ENCODE measurements around the gene SMTNL2. TPM values are rescaled to one million over a fixed set of nuclear protein-coding genes. Genes with fewer than 3 reads are reported as not detected.

Gene SMTNL2
- polyA plus RNA-seq (2012; ENCODE audit: missing spikeins): not detected

DNA sequence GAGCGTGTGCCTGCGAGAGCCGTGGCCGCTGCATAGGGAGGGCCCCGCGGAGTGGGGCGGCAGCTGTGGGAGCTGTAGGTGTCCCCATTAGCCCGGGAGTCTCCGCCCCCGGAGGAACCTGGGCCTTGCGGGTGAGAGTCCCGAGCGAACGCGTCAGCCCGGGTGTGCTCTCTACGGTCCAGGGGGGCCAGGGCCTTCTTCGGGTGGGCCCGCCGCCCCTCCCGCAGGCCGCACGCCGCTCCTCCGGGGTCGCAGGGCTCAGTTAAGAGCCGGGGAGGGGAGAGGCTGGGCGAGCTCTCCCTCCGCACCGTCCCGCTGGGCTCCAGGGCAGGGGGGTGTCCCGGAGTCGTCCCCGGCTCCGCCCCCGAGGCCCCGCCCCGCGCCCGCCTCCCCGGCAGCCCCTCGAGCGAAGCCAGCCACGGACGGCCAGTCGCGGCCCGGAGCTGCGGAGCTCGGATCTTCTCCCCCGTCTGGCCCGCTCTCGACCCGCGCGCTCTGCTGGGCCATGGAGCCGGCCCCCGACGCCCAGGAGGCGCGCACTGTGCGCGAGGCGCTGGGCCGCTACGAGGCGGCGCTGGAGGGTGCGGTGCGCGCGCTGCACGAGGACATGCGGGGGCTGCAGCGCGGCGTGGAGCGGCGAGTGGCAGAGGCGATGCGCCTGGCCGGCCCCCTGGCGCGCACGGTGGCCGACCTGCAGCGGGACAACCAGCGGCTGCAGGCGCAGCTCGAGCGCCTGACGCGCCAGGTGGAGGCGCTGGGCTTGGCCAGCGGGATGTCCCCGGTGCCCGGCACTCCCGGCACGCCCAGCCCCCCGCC is at the start of gene SMTNL2:
TSS of gene SMTNL2 (plus strand) at position 429 of the 816 bp plus-strand sequence. CDS start at position 506, 77 bp downstream.
- no peak for FAIRE-seq

DNA sequence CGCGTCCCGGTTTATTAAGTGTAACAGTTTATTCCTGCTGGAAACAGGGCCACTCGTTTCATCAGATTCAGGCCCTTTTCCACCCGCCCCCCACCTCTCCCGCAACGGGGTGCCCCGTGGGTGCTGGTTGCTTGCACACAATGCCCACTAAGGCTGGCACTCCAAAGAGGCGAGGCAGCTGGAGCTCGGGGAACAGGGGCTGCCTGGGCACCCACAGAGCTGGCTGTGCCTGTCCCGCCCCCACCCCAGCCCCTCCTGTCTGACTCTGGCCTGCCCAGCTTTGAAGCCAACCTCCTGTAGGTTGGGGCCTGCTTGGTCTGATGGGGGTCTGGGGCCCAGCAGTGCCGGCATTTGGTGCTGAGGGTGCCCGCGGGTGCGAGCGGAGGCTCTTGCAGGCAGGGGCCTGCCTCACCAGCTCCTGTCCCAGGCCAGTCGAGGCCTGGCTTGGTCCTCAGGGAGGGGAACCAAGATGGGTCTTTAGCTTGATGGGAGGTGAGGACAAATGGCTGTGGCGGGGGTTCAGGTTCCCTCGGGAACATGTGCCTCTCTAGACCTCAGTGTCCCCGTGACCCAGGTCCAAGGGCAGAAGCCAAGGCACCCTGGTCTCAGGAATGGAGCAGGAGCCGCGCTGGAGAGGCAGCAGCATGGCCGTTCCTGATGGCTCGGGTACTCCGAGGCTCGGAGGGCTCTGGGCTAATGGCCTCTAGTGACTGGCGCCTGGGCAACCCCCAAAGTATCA is 49.2 kb upstream of the SMTNL2 start:
- FAIRE-seq (no peak), DNase-seq (ENCODE audit: insufficient read length) (no peak)
- TF ChIP-seq POLR2AphosphoS5 (IDR thresholded peaks at IDR 0.05; ENCODE audit: low read depth, low read length) (no peak), TAF1 (IDR thresholded peaks at IDR 0.05; ENCODE audit: borderline replicate concordance, low read depth, low read length) (no peak), POLR2A (IDR thresholded peaks at IDR 0.05; ENCODE audit: low read depth, low read length) (no peak)

More for the DNA sequence above, at the start of gene SMTNL2:
- no peak for TF ChIP-seq TAF1 (IDR thresholded peaks at IDR 0.05; ENCODE audit: borderline replicate concordance, low read depth, low read length)
- TF ChIP-seq POLR2A (IDR thresholded peaks at IDR 0.05; ENCODE audit: low read depth, low read length): no peak
- no peak for TF ChIP-seq POLR2AphosphoS5 (IDR thresholded peaks at IDR 0.05; ENCODE audit: low read depth, low read length)
- no peak for DNase-seq (ENCODE audit: insufficient read length)

DNA sequence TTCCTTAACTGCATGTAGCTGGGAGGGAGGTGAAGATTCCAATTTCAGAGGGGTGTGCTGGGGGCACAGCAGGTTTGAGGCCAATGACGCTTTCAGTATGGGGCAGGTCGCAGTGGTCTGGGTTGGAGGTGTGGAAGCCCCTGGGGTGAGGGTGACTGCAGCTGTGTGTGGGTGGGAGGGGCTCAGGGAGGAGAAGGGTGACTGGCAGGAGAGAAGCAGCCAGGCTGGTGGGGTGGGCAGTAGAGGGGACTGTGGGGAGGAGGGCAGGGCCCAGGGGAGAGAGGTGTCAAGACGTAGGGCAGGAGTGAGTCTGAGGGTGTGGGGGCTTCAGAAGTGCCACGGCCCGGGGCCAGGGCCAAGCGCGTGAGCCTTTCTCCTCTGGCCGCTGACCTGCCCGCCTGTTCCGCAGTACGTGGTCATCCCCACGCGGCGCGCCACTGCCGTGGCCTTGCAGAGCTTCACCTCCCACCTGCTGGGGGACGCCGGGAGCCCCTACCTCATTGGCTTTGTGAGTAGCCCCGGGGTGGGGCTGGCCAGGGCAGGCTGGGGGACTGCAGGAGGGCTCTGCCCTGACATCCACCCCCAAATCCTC is 48.6 kb upstream of the SMTNL2 start:
- TF ChIP-seq TAF1 (IDR thresholded peaks at IDR 0.05; ENCODE audit: borderline replicate concordance, low read depth, low read length) (no peak), POLR2A (IDR thresholded peaks at IDR 0.05; ENCODE audit: low read depth, low read length) (no peak), POLR2AphosphoS5 (IDR thresholded peaks at IDR 0.05; ENCODE audit: low read depth, low read length) (no peak)
- no peak for FAIRE-seq
- DNase-seq (ENCODE audit: insufficient read length): no peak

- FAIRE-seq (no peak), DNase-seq (ENCODE audit: insufficient read length) (no peak)
- no peak for TF ChIP-seq TAF1 (IDR thresholded peaks at IDR 0.05; ENCODE audit: borderline replicate concordance, low read depth, low read length)
- peak; percentile 65 for TF ChIP-seq POLR2AphosphoS5 (IDR thresholded peaks at IDR 0.05; ENCODE audit: low read depth, low read length)
Observed at GRCh38 chr17:4536259-4536741, 48.0 kb upstream of the SMTNL2 start.

GRCh38 chr17:4536742-4537411 is 47.5 kb upstream of the SMTNL2 start:
- no peak for DNase-seq (ENCODE audit: insufficient read length)
- TF ChIP-seq POLR2A (IDR thresholded peaks at IDR 0.05; ENCODE audit: low read depth, low read length) (no peak), POLR2AphosphoS5 (IDR thresholded peaks at IDR 0.05; ENCODE audit: low read depth, low read length) (peak; percentile 21; the same call in 1 of the 2 replicates)
- FAIRE-seq: no peak

DNA sequence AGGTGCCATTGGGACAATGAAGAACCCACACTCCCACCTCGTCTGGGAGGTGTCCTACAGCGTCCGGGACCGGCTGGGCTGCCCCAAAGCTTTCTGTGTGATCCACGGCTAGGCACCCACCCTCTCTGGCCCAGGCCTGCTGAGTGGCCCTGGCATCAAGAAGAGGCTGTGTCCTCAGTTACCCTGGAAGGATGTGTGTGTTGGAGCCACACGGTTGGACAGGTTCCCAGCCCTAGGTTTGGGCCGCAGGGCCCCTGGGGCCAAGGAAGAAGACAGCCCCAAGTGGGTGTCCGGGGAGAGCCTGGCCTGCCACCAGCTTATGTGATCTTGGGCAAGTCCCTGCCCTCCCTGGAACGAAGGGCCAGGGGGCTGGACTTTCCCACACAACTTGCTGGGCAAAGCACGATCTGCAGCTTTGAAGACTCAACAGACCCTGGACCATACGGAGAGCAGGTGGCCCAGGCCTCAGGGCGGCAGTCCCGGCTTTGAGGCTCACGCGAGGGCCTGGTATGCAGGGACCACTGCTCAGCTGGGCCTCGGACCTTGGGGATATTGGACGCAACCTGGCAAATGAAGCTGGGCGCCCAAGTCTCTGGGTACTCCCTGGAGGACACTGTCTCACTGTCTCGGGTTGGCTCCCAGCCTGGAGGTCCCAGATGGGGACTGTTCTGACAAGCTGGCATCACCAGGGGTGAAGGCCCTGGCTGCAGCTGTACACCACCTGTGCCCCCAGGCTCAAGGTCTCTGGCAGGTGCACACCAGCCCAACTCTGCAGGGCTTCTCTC is 46.7 kb upstream of the SMTNL2 start:
- TF ChIP-seq POLR2AphosphoS5 (IDR thresholded peaks at IDR 0.05; ENCODE audit: low read depth, low read length) (no peak), POLR2A (IDR thresholded peaks at IDR 0.05; ENCODE audit: low read depth, low read length) (no peak), TAF1 (IDR thresholded peaks at IDR 0.05; ENCODE audit: borderline replicate concordance, low read depth, low read length) (no peak)
- no peak for DNase-seq (ENCODE audit: insufficient read length)
- FAIRE-seq: no peak

DNA sequence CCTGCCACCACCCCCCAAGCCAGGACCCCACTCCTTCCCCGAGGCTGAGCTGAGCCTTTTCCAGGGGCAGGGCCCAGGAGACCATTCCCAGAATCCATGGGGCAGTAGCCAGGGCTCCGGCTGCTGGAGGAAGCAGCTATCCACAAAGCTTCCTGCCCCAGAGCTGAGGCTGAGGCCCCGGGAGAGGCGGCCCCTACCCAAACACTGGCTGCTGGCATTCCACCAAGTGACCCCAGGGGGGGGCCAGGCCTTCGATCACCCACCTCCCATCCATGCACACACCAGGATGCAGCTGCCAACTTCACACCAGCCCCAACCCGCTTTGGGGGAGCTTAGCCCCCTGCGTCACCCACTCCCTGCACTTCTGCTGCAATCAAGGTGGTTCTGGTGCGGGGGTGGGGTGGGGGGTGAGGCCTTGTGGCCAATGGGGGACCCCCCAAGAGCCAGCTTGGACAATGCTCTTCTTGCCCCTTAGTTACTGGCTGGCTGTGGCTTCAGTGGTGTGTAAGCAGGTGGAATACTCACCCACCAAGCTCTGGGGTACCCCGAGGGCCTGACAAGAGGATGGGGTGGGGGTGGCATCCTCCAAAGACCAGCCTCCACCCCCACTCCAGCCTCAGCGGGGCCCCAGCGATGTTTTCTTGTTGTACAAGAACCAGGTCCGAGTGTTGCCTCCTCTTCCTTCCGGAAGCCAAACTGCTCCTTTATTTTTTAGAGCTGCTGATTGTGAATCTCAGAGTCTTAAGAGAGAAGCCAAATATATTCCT is 45.9 kb upstream of the SMTNL2 start:
- DNase-seq (ENCODE audit: insufficient read length) (no peak), FAIRE-seq (no peak)
- no peak for TF ChIP-seq POLR2A (IDR thresholded peaks at IDR 0.05; ENCODE audit: low read depth, low read length)
- no peak for TF ChIP-seq TAF1 (IDR thresholded peaks at IDR 0.05; ENCODE audit: borderline replicate concordance, low read depth, low read length)
- TF ChIP-seq POLR2AphosphoS5 (IDR thresholded peaks at IDR 0.05; ENCODE audit: low read depth, low read length): no peak

DNA sequence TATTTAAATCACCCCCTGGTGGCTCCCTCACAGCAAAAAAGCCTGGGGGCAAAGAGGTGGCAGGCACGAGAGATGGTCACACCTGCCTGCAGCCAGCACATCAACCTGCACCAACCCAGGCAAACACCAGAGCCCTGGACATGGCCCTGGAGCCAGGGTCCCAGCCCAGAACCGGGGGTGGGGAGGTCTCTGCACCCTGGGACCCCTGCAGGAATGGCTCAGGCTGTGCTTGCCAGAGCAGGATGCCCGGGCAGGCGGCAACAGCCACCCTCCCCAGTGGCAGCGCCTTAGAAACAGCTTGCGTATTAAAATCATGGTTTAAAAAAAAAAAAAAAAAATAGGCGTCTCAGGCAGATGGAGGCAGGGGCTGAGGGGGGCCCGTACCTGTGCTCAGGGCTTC is 45.3 kb upstream of the SMTNL2 start:
- FAIRE-seq: no peak
- no peak for DNase-seq (ENCODE audit: insufficient read length)
- TF ChIP-seq POLR2A (IDR thresholded peaks at IDR 0.05; ENCODE audit: low read depth, low read length): no peak
- no peak for TF ChIP-seq TAF1 (IDR thresholded peaks at IDR 0.05; ENCODE audit: borderline replicate concordance, low read depth, low read length)
- TF ChIP-seq POLR2AphosphoS5 (IDR thresholded peaks at IDR 0.05; ENCODE audit: low read depth, low read length): no peak

GRCh38 chr17:4539576-4540223 is 44.6 kb upstream of the SMTNL2 start:
- TF ChIP-seq TAF1 (IDR thresholded peaks at IDR 0.05; ENCODE audit: borderline replicate concordance, low read depth, low read length) (no peak), POLR2A (IDR thresholded peaks at IDR 0.05; ENCODE audit: low read depth, low read length) (no peak), POLR2AphosphoS5 (IDR thresholded peaks at IDR 0.05; ENCODE audit: low read depth, low read length) (no peak)
- no peak for FAIRE-seq
- no peak for DNase-seq (ENCODE audit: insufficient read length)

Data from GM12892 (cell line).